ENCODE measurements around the gene ADIPOR2.
"Not testable (repeated sequence)": the region's sequence is repeated elsewhere in the genome, so short reads cannot be mapped to it uniquely, and the experiment has no call there.

ADIPOR2 gene

DNA sequence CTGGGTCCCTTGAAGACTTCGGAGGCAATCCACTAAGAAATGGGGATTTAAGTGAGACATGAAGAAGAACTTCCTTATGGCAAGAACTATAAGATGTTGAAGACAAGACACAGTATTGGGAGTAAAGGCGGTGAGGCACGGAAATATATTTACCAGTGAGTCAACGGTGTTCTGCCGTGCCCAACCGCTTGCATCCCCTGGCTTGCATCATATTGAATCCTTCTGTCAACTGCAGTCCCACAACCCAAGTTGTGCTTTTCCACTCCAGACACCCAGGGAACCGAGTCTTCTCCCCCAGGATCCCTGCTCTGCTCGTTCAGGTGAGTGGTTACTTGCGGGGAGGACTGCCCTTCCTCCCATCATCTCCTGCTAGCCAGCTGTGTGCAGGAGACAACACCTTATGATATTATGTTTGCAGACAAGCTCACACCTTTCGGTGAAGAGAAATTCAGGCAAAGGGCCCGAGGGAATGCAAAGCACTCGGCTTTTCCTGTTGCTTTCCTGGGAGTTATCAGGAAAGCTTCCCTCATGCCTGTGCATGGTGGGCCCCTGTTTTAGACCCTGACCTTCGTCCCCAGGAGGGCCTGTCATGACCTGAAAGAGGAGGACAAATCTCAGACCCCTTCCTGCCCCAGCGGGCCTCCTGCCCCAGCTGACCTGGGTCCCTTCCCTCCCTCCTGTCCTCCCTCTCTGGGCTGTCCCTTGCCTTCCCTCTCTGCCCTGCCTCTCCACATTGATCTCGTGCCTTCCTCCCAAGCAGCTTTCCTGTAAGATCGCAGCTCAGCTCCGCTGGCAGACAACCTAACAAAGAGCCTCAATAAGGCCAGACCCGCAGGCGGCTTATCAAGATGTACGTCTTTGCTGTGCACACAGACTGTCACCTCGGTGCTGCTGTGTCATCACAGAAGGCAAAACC, 125.2 kb downstream of the ADIPOR2 start:
- H3K27ac ChIP-seq (ENCODE audit: low read depth, low read length, poor library complexity, severe bottlenecking) = no peak overlapping the region
- H3K36me3 ChIP-seq (ENCODE audit: insufficient read depth, low read length) = no peaks in the 10 kb centered on the region
- no peaks in the 10 kb centered on the region for H4K20me1 ChIP-seq (ENCODE audit: insufficient read depth, low read length)
- no peak overlapping the region for H2AFZ ChIP-seq (ENCODE audit: low read length)
- no peaks in the 10 kb centered on the region for H3F3A ChIP-seq (ENCODE audit: insufficient read depth, low read length)
- H3K27me3 ChIP-seq (ENCODE audit: insufficient read depth, low read length) = peaks cover 24% of the 10 kb centered on the region; the same call in 1 of the 2 replicates
- no peaks in the 10 kb centered on the region for H3K9me2 ChIP-seq (ENCODE audit: low read depth, low read length)
- H3K9ac ChIP-seq (ENCODE audit: low read length) = no peak overlapping the region
- no peaks in the 10 kb centered on the region for H3K79me2 ChIP-seq (ENCODE audit: insufficient read depth, low read length)
- no peak overlapping the region for H3K4me3 ChIP-seq (ENCODE audit: low read depth, low read length, poor library complexity, severe bottlenecking)
- no peaks in the 10 kb centered on the region for H3K9me3 ChIP-seq (ENCODE audit: low read length)
- no peak overlapping the region for H3K4me2 ChIP-seq (ENCODE audit: low read length)
- H3K4me1 ChIP-seq (ENCODE audit: insufficient read depth, low read length, severe bottlenecking) = peaks cover 4% of the 10 kb centered on the region
- no peak for TF ChIP-seq EZH2 (IDR thresholded peaks at IDR 0.05; ENCODE audit: borderline replicate concordance, low read length)
- TF ChIP-seq, protein P1, sequence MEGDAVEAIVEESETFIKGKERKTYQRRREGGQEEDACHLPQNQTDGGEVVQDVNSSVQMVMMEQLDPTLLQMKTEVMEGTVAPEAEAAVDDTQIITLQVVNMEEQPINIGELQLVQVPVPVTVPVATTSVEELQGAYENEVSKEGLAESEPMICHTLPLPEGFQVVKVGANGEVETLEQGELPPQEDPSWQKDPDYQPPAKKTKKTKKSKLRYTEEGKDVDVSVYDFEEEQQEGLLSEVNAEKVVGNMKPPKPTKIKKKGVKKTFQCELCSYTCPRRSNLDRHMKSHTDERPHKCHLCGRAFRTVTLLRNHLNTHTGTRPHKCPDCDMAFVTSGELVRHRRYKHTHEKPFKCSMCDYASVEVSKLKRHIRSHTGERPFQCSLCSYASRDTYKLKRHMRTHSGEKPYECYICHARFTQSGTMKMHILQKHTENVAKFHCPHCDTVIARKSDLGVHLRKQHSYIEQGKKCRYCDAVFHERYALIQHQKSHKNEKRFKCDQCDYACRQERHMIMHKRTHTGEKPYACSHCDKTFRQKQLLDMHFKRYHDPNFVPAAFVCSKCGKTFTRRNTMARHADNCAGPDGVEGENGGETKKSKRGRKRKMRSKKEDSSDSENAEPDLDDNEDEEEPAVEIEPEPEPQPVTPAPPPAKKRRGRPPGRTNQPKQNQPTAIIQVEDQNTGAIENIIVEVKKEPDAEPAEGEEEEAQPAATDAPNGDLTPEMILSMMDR (IDR thresholded peaks at IDR 0.05; ENCODE audit: low read length) = no peak

DNA sequence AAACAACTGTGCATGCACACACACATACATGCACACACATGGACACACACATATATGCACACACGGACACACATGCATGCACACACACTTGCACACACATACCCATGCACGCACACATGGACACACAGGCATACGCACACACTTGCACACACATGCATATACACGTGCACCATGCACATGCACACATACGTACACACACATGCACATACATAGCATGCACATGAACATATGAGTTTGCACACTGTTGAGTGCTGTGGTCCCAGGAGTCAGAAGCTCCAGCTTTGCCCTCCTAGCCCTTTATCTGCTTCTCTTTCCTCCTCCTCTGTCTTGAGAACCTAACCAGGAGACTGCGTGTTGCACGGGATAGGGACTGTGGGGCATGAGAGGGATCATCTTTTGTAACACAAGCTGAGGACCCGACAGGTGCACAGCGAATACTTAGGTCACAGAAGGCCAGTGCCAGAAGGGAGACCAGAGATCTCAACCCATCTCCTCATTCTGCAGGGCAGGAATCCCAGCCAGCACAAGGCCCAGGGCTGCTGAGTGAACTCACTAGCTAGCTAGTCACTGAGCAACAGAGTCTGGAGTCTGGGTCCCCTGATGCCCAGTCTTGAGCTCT, 126.0 kb downstream of the ADIPOR2 start:
- Histone ChIP-seq H3K27ac (ENCODE audit: low read depth, low read length, poor library complexity, severe bottlenecking) (no peak overlapping the region), H3K9ac (ENCODE audit: low read length) (no peak overlapping the region), H4K20me1 (ENCODE audit: insufficient read depth, low read length) (no peaks in the 10 kb centered on the region), H3K4me2 (ENCODE audit: low read length) (no peak overlapping the region), H2AFZ (ENCODE audit: low read length) (no peak overlapping the region), H3K27me3 (ENCODE audit: insufficient read depth, low read length) (peaks cover 30% of the 10 kb centered on the region; the same call in 1 of the 2 replicates), H3K9me3 (ENCODE audit: low read length) (no peaks in the 10 kb centered on the region), H3F3A (ENCODE audit: insufficient read depth, low read length) (no peaks in the 10 kb centered on the region), H3K4me3 (ENCODE audit: low read depth, low read length, poor library complexity, severe bottlenecking) (no peak overlapping the region), H3K36me3 (ENCODE audit: insufficient read depth, low read length) (no peaks in the 10 kb centered on the region), H3K4me1 (ENCODE audit: insufficient read depth, low read length, severe bottlenecking) (peaks cover 4% of the 10 kb centered on the region), H3K79me2 (ENCODE audit: insufficient read depth, low read length) (no peaks in the 10 kb centered on the region), H3K9me2 (ENCODE audit: low read depth, low read length) (no peaks in the 10 kb centered on the region)
- TF ChIP-seq EZH2 (IDR thresholded peaks at IDR 0.05; ENCODE audit: borderline replicate concordance, low read length) = no peak
- TF ChIP-seq, protein P1 (IDR thresholded peaks at IDR 0.05; ENCODE audit: low read length) = no peak

DNA sequence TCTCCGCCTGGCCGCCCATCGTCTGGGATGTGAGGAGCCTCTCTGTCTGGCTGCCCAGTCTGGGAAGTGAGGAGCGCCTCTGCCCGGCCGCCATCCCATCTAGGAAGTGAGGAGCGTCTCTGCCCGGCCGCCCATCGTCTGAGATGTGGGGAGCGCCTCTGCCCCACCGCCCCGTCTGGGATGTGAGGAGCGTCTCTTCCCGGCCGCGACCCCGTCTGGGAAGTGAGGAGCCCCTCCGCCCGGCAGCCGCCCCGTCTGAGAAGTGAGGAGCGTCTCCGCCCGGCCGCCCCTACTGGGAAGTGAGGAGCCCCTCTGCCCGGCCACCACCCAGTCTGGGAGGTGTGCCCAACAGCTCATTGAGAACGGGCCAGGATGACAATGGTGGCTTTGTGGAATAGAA, 127.1 kb downstream of the ADIPOR2 start:
- not testable (repeated sequence) for H3K4me2 ChIP-seq (ENCODE audit: low read length); H3K4me3 ChIP-seq (ENCODE audit: low read depth, low read length, poor library complexity, severe bottlenecking); H3K4me1 ChIP-seq (ENCODE audit: insufficient read depth, low read length, severe bottlenecking); H3K36me3 ChIP-seq (ENCODE audit: insufficient read depth, low read length); H2AFZ ChIP-seq (ENCODE audit: low read length); H3K27ac ChIP-seq (ENCODE audit: low read depth, low read length, poor library complexity, severe bottlenecking); H3K9ac ChIP-seq (ENCODE audit: low read length); H4K20me1 ChIP-seq (ENCODE audit: insufficient read depth, low read length); H3K79me2 ChIP-seq (ENCODE audit: insufficient read depth, low read length); H3K9me3 ChIP-seq (ENCODE audit: low read length); H3F3A ChIP-seq (ENCODE audit: insufficient read depth, low read length); H3K9me2 ChIP-seq (ENCODE audit: low read depth, low read length)
- H3K27me3 ChIP-seq (ENCODE audit: insufficient read depth, low read length) = peaks cover 30% of the 10 kb centered on the region; the same call in 1 of the 2 replicates

Data from OCI-LY1 (cell line).